HEK293T (cell line): ENCODE measurements around the gene SNRNP200.

ENCODE experiments used
- CTCF ChIA-PET: fragments of 350-600 bp; formaldehyde crosslinking; extraction: SDS; loops from one replicate; lab custom pipeline; 2021; ENCODE audit warnings: antibody characterized with exemption, inconsistent platforms; lab: Yijun Ruan, JAX
- POLR2A ChIA-PET: fragments of 350-600 bp; formaldehyde crosslinking; extraction: SDS; loops from one replicate; lab custom pipeline; 2020; ENCODE audit warnings: antibody characterized with exemption, inconsistent platforms; lab: Yijun Ruan, JAX
- DNase-seq: peaks from one replicate; pipeline ENCODE4 v3.0.0; 2012; ENCODE audit warnings: mixed read lengths; ENCODE audit errors: extremely low spot score
- ARNT ChIP-seq: fragments of 450-650 bp; IDR thresholded peaks from 2 replicates; pipeline ENCODE4 v1.6.1; 2017; ENCODE audit warnings: mild to moderate bottlenecking
- BHLHE40 ChIP-seq: fragments of 450-650 bp; IDR thresholded peaks from 2 replicates; pipeline ENCODE4 v1.6.1; 2016; ENCODE audit warnings: mild to moderate bottlenecking, moderate library complexity, borderline replicate concordance
- CTBP1 ChIP-seq: fragments of 450-650 bp; IDR thresholded peaks from 2 replicates; pipeline ENCODE4 v1.6.1; 2016; ENCODE audit warnings: borderline replicate concordance
- ELF4 ChIP-seq: fragments of 450-650 bp; IDR thresholded peaks from 2 replicates; pipeline ENCODE4 v1.6.1; 2017; ENCODE audit warnings: antibody characterized with exemption
- FOXA1 ChIP-seq: fragments of 450-650 bp; IDR thresholded peaks from 2 replicates; pipeline ENCODE4 v1.6.1; 2016; ENCODE audit warnings: mild to moderate bottlenecking
- FOXK2 ChIP-seq: fragments of 450-650 bp; IDR thresholded peaks from 2 replicates; pipeline ENCODE4 v1.6.1; 2016; ENCODE audit warnings: mild to moderate bottlenecking
- FOXM1 ChIP-seq: fragments of 450-650 bp; IDR thresholded peaks from 2 replicates; pipeline ENCODE4 v1.6.1; 2017; ENCODE audit warnings: mild to moderate bottlenecking, borderline replicate concordance
- HDGF ChIP-seq: fragments of 450-650 bp; IDR thresholded peaks from 2 replicates; pipeline ENCODE4 v1.6.1; 2017; ENCODE audit warnings: antibody characterized with exemption, borderline replicate concordance
- L3MBTL2 ChIP-seq: fragments of 450-650 bp; conservative IDR thresholded peaks from 2 replicates; pipeline ENCODE4 v1.6.1; 2016; ENCODE audit warnings: mild to moderate bottlenecking
- LEF1 ChIP-seq: fragments of 450-650 bp; IDR thresholded peaks from 2 replicates; pipeline ENCODE4 v1.6.1; 2017; ENCODE audit warnings: mild to moderate bottlenecking, borderline replicate concordance
- NFRKB ChIP-seq: fragments of 450-650 bp; IDR thresholded peaks from 2 replicates; pipeline ENCODE4 v1.6.1; 2016; ENCODE audit warnings: mild to moderate bottlenecking, moderate library complexity
- PKNOX1 ChIP-seq: fragments of 450-650 bp; IDR thresholded peaks from 2 replicates; pipeline ENCODE4 v1.6.1; 2016
- SP1 ChIP-seq: fragments of 450-650 bp; IDR thresholded peaks from 2 replicates; pipeline ENCODE4 v1.6.1; 2017
- SUZ12 ChIP-seq: fragments of 450-650 bp; IDR thresholded peaks from 2 replicates; pipeline ENCODE4 v1.6.1; 2016; ENCODE audit warnings: mild to moderate bottlenecking
- TARDBP ChIP-seq: fragments of 450-650 bp; IDR thresholded peaks from 2 replicates; pipeline ENCODE4 v1.6.1; 2016
- ZNF384 ChIP-seq: fragments of 450-650 bp; IDR thresholded peaks from 2 replicates; pipeline ENCODE4 v1.6.1; 2016

SNRNP200 gene

GRCh38 chr2:96329874-96330273 lies 24.5 kb upstream of the SNRNP200 start:
- TF ChIP-seq SP1, result no peak
- TF ChIP-seq FOXK2, result no peak
- TF ChIP-seq L3MBTL2, result no peak
- TF ChIP-seq ELF4, result no peak
- no peak for TF ChIP-seq NFRKB
- TF ChIP-seq FOXA1, result no peak
- TF ChIP-seq FOXM1, result no peak
- TF ChIP-seq ZNF384, result no peak
- no peak for TF ChIP-seq PKNOX1
- TF ChIP-seq LEF1, result no peak
- TF ChIP-seq SUZ12, result no peak
- TF ChIP-seq ARNT, result no peak
- TF ChIP-seq CTBP1, result no peak
- no peak for TF ChIP-seq TARDBP
- ChIA-PET CTCF (no interaction called here), POLR2A (interaction anchor here (7.8 kb wide), 1 partner anchor 9 kb away, joined by 76 read pairs; no protein-coding TSS in a partner anchor)
- DNase-seq, result no peak

- ChIA-PET CTCF (no interaction called here), POLR2A (no interaction called here)
- TF ChIP-seq ARNT, result no peak
- no peak for TF ChIP-seq SUZ12
- no peak for TF ChIP-seq FOXA1
- no peak for TF ChIP-seq SP1
- TF ChIP-seq CTBP1, result no peak
- TF ChIP-seq BHLHE40, result no peak
- no peak for TF ChIP-seq FOXM1
- no peak for TF ChIP-seq NFRKB
- no peak for TF ChIP-seq ZNF384
- no peak for TF ChIP-seq L3MBTL2
- TF ChIP-seq HDGF, result no peak
- TF ChIP-seq LEF1, result no peak
- TF ChIP-seq FOXK2, result no peak
- TF ChIP-seq TARDBP, result no peak
- no peak for TF ChIP-seq ELF4
- TF ChIP-seq PKNOX1, result no peak
- DNase-seq, result no peak
These were observed 24.1 kb upstream of the SNRNP200 start for GRCh38 chr2:96329456-96329855.

GRCh38 chr2:96326990-96327820 lies 21.9 kb upstream of the SNRNP200 start:
- TF ChIP-seq FOXM1 (no peak), L3MBTL2 (no peak), BHLHE40 (no peak), ZNF384 (no peak), ARNT (no peak), SUZ12 (no peak), TARDBP (no peak), LEF1 (no peak), NFRKB (no peak), SP1 (no peak), HDGF (no peak), ELF4 (no peak)
- CTCF ChIA-PET, result no interaction called here
- no peak for DNase-seq
- POLR2A ChIA-PET, result interaction anchor here (1.1 to 5.1 kb wide), 3 partner anchors 8 to 22 kb away, joined by 3 to 86 read pairs (median 5); partner anchors contain the start of genes NCAPH and SNRNP200

GRCh38 chr2:96326564-96326963 lies 21.2 kb upstream of the SNRNP200 start:
- no peak for TF ChIP-seq L3MBTL2
- TF ChIP-seq SUZ12, result no peak
- no peak for TF ChIP-seq TARDBP
- TF ChIP-seq ELF4, result no peak
- TF ChIP-seq FOXK2, result no peak
- no peak for TF ChIP-seq NFRKB
- no peak for TF ChIP-seq BHLHE40
- no peak for TF ChIP-seq ZNF384
- TF ChIP-seq SP1, result no peak
- no peak for TF ChIP-seq HDGF
- TF ChIP-seq FOXM1, result no peak
- TF ChIP-seq FOXA1, result no peak
- TF ChIP-seq ARNT, result no peak
- no peak for TF ChIP-seq LEF1
- TF ChIP-seq PKNOX1, result no peak
- ChIA-PET POLR2A (interaction anchor here (1.1 to 5.1 kb wide), 3 partner anchors 8 to 21 kb away, joined by 3 to 86 read pairs (median 5); partner anchors contain the start of genes NCAPH and SNRNP200), CTCF (no interaction called here)
- no peak for DNase-seq

DNA sequence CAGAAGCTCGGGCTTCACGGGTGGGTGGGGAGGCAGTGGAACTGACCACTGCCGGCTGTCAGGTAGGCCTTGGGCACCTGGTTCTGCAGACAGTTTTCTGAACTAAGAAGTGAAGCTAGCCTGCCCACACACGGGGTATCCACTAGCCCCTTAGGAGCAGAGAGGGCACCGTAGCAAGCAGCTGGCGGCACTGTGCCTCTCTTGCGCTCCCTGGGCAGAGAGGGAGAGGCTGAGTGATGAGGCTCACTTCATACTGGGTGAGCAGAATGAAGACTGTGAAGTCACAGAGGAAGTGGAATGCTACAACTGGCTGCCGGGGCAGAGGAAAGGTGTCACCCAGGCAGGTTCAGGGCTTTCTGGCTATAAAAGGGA lies 20.5 kb upstream of the SNRNP200 start:
- ChIA-PET POLR2A (interaction anchor here (0.7 to 5.1 kb wide), 4 partner anchors 9 to 21 kb away, joined by 3 to 86 read pairs (median 5); partner anchors contain the start of genes NCAPH and SNRNP200), CTCF (no interaction called here)
- DNase-seq, result no peak
- TF ChIP-seq FOXM1 (no peak), TARDBP (no peak), L3MBTL2 (no peak), SP1 (no peak), CTBP1 (no peak), FOXA1 (no peak), BHLHE40 (no peak), ELF4 (no peak), ARNT (no peak), HDGF (no peak), PKNOX1 (no peak), LEF1 (no peak), NFRKB (no peak), ZNF384 (no peak), SUZ12 (no peak), FOXK2 (no peak)
